ENCODE measurements around the gene BLMH.

BLMH gene

DNA sequence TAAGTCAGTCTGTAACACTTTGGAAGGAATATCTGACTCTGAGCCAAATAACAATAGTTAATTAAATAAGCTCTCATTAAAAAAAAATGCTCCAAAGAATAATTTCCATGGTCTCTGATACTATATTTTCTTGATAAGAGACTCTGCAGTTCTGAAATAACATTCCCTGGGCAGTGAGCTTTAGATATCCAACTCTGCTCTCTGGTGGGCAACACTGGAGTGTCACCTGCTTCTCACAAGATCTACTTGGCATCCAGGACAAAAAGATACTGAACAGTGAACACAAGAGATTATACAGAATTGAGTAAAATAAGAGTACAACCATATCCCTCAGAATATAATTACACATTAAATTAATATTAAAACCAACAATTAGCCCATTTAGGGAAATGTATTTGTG is 13.7 kb downstream of the BLMH start:
- no peaks in the 10 kb centered on the region for H3K4me1 ChIP-seq (ENCODE audit: control insufficient read depth in 1 of 2, insufficient read depth in 1 of 2, low read depth in 1 of 2, low read length in 1 of 2)
- H3K27me3 ChIP-seq: no peaks in the 10 kb centered on the region
- H3K36me3 ChIP-seq: peaks cover 3% of the 10 kb centered on the region
- H3K27ac ChIP-seq: no peak overlapping the region
- no peaks in the 10 kb centered on the region for H3K9me3 ChIP-seq
- TF ChIP-seq, protein P1, sequence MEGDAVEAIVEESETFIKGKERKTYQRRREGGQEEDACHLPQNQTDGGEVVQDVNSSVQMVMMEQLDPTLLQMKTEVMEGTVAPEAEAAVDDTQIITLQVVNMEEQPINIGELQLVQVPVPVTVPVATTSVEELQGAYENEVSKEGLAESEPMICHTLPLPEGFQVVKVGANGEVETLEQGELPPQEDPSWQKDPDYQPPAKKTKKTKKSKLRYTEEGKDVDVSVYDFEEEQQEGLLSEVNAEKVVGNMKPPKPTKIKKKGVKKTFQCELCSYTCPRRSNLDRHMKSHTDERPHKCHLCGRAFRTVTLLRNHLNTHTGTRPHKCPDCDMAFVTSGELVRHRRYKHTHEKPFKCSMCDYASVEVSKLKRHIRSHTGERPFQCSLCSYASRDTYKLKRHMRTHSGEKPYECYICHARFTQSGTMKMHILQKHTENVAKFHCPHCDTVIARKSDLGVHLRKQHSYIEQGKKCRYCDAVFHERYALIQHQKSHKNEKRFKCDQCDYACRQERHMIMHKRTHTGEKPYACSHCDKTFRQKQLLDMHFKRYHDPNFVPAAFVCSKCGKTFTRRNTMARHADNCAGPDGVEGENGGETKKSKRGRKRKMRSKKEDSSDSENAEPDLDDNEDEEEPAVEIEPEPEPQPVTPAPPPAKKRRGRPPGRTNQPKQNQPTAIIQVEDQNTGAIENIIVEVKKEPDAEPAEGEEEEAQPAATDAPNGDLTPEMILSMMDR (IDR thresholded peaks at IDR 0.05): no peak
- H3K4me3 ChIP-seq (ENCODE audit: low read depth in 1 of 2, low read length in 1 of 2): no peak overlapping the region

DNA sequence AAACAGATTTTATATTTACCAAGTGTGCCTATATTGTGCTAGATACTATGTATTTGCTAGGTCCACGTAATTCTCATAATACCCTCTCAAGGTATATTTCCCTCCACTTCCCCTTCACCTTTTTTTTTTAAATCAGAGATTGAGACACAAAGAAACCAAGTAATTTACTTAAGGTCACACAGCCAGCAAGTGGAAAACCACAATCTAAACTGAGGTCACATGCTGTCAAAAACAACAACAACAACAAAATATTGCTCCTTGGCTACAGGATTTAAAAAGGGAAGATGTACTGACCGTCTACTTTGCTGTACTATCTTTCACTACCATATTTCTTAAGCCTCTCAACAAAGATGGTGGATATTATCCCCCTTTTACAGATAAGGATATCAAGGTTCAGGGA is 15.8 kb downstream of the BLMH start:
- no peaks in the 10 kb centered on the region for H3K27me3 ChIP-seq
- no peak overlapping the region for H3K4me3 ChIP-seq (ENCODE audit: low read depth in 1 of 2, low read length in 1 of 2)
- H3K27ac ChIP-seq: no peak overlapping the region
- TF ChIP-seq, protein P1 (IDR thresholded peaks at IDR 0.05): no peak
- no peaks in the 10 kb centered on the region for H3K9me3 ChIP-seq
- peaks cover 14% of the 10 kb centered on the region for H3K36me3 ChIP-seq
- no peaks in the 10 kb centered on the region for H3K4me1 ChIP-seq (ENCODE audit: control insufficient read depth in 1 of 2, insufficient read depth in 1 of 2, low read depth in 1 of 2, low read length in 1 of 2)

DNA sequence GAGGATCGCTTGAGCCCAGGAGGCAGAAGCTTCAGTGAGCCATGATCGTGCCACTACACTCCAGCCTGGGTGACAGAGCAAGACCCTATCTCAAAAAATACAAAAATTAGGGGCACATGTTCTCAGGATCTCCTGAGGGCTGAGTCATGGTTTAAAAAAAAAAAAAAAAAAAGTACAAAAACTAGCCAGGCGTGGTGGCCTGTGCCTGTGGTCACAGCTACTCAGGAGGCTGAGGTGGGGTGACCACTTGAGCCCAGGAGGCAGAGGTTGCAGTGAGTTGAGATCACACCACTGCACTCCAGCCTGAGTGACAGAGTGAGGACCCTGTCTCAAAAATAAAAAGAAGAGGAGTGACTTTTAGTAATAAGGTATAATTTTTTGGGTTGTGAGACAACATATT is 16.9 kb downstream of the BLMH start:
- no peak overlapping the region for H3K27ac ChIP-seq
- peaks cover 18% of the 10 kb centered on the region for H3K36me3 ChIP-seq
- TF ChIP-seq, protein P1 (IDR thresholded peaks at IDR 0.05): no peak
- H3K4me3 ChIP-seq (ENCODE audit: low read depth in 1 of 2, low read length in 1 of 2): no peak overlapping the region
- H3K4me1 ChIP-seq (ENCODE audit: control insufficient read depth in 1 of 2, insufficient read depth in 1 of 2, low read depth in 1 of 2, low read length in 1 of 2): no peaks in the 10 kb centered on the region
- H3K9me3 ChIP-seq: no peaks in the 10 kb centered on the region
- no peaks in the 10 kb centered on the region for H3K27me3 ChIP-seq

GRCh38 chr17:30273373-30273772 is 18.4 kb downstream of the BLMH start:
- no peaks in the 10 kb centered on the region for H3K27me3 ChIP-seq
- H3K4me1 ChIP-seq (ENCODE audit: control insufficient read depth in 1 of 2, insufficient read depth in 1 of 2, low read depth in 1 of 2, low read length in 1 of 2): no peaks in the 10 kb centered on the region
- H3K27ac ChIP-seq: no peak overlapping the region
- TF ChIP-seq, protein P1 (IDR thresholded peaks at IDR 0.05): no peak
- peaks cover 18% of the 10 kb centered on the region for H3K36me3 ChIP-seq
- H3K4me3 ChIP-seq (ENCODE audit: low read depth in 1 of 2, low read length in 1 of 2): no peak overlapping the region
- H3K9me3 ChIP-seq: no peaks in the 10 kb centered on the region

DNA sequence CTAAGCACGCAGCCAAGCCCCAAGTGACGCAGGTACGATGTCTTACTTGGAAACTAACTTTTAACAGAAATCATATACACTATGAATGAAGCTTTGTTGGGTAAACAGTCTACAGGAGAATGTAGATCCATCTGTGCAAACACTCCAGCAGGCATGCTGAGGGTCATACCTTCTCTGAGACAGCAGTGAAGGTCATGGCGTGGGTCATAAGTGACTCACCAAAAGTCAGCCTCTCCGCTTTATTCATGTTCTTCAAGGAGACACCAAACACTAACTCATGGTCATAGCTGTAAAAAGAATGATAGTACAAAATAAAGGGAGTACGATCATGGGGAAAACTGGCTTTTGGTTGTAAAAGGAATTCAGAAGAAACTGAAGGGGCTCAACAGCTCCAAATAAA is 20.6 kb downstream of the BLMH start:
- no peaks in the 10 kb centered on the region for H3K4me1 ChIP-seq (ENCODE audit: control insufficient read depth in 1 of 2, insufficient read depth in 1 of 2, low read depth in 1 of 2, low read length in 1 of 2)
- no peaks in the 10 kb centered on the region for H3K9me3 ChIP-seq
- TF ChIP-seq, protein P1 (IDR thresholded peaks at IDR 0.05): no peak
- H3K4me3 ChIP-seq (ENCODE audit: low read depth in 1 of 2, low read length in 1 of 2): no peak overlapping the region
- H3K27ac ChIP-seq: no peak overlapping the region
- H3K36me3 ChIP-seq: peaks cover 18% of the 10 kb centered on the region
- no peaks in the 10 kb centered on the region for H3K27me3 ChIP-seq

- H3K9me3 ChIP-seq: no peaks in the 10 kb centered on the region
- H3K36me3 ChIP-seq: peaks cover 13% of the 10 kb centered on the region
- H3K4me1 ChIP-seq (ENCODE audit: control insufficient read depth in 1 of 2, insufficient read depth in 1 of 2, low read depth in 1 of 2, low read length in 1 of 2): no peaks in the 10 kb centered on the region
- H3K27me3 ChIP-seq: no peaks in the 10 kb centered on the region
- no peak overlapping the region for H3K27ac ChIP-seq
- H3K4me3 ChIP-seq (ENCODE audit: low read depth in 1 of 2, low read length in 1 of 2): no peak overlapping the region
- TF ChIP-seq, protein P1 (IDR thresholded peaks at IDR 0.05): no peak
Measured at GRCh38 chr17:30267625-30268024, 24.1 kb downstream of the BLMH start.
